Astrocyte of the spinal cord (primary cell): ENCODE data around the gene CTXN2.

Experiments used
- DNase-seq: peaks from one replicate; pipeline ENCODE4 v3.0.0; 2011; ENCODE audit warnings: low read depth, low spot score
- H3K4me3 ChIP-seq: 2 replicates; pipeline ENCODE4 v1.5.1; 2011; ENCODE audit warnings: low read depth, mild to moderate bottlenecking, low read length, moderate library complexity
- CTCF ChIP-seq: IDR thresholded peaks from 2 replicates; pipeline ENCODE4 v1.5.1; 2012; ENCODE audit warnings: low read depth, mild to moderate bottlenecking, low read length, inconsistent platforms
- in situ Hi-C: cut with HindIII; loops from 2 replicates; pipeline ENCODE4 v1.10.0; 2017; ENCODE audit warnings: low sequenced_read_pairs

CTXN2 gene

GRCh38 chr15:48233246-48233645 lies 41.8 kb downstream of the CTXN2 start:
- in situ Hi-C loops: no loop called here

GRCh38 chr15:48239334-48239733 lies 47.9 kb downstream of the CTXN2 start:
- DNase-seq: no peak
- no peak overlapping the region for H3K4me3 ChIP-seq
- TF ChIP-seq CTCF: no peak
- in situ Hi-C loops: no loop called here

More at GRCh38 chr15:48233246-48233645, 41.8 kb downstream of the CTXN2 start:
- H3K4me3 ChIP-seq: no peak overlapping the region
- DNase-seq: no peak
- no peak for TF ChIP-seq CTCF

- no peak for DNase-seq
- H3K4me3 ChIP-seq: no peak overlapping the region
- no peak for TF ChIP-seq CTCF
- in situ Hi-C loops: no loop called here
Measured at GRCh38 chr15:48242015-48242414, 50.5 kb downstream of the CTXN2 start.

GRCh38 chr15:48242535-48242934 lies 51.1 kb downstream of the CTXN2 start:
- in situ Hi-C loops: no loop called here
- H3K4me3 ChIP-seq: no peak overlapping the region
- TF ChIP-seq CTCF: no peak
- no peak for DNase-seq

- TF ChIP-seq CTCF: no peak
- no peak overlapping the region for H3K4me3 ChIP-seq
- no peak for DNase-seq
- in situ Hi-C loops: no loop called here
Measured at GRCh38 chr15:48244921-48245320, 53.5 kb downstream of the CTXN2 start.

- no peak for DNase-seq
- TF ChIP-seq CTCF: no peak
- in situ Hi-C loops: no loop called here
- no peak overlapping the region for H3K4me3 ChIP-seq
Measured at GRCh38 chr15:48248414-48248813, 56.9 kb downstream of the CTXN2 start.

GRCh38 chr15:48250640-48251076 lies 59.2 kb downstream of the CTXN2 start:
- peak; percentile 82 for DNase-seq
- no peak overlapping the region for H3K4me3 ChIP-seq
- in situ Hi-C loops: no loop called here
- TF ChIP-seq CTCF: peak; percentile 70
